Tibial nerve (tissue), 4 donors: ENCODE measurements around the gene SLC6A6.

Experiments used
- CTCF ChIP-seq, 5 experiments: fragments of 200-600 bp in 3 of 5; fragments of 450-650 bp in 2 of 5; sonication (generic) in 3 of 5; IDR thresholded peaks; one replicate each; pipeline ENCODE4 v1.5.1; 2016 to 2019; ENCODE audit warnings: antibody characterized with exemption in 5 of 5, mild to moderate bottlenecking in 3 of 5, moderate library complexity in 2 of 5
- EP300 ChIP-seq, 2 donors: sonication (generic); formaldehyde crosslinking; IDR thresholded peaks; one replicate each; pipeline ENCODE4 v1.6.1; 2017; ENCODE audit warnings: antibody characterized with exemption in 2 of 2, mild to moderate bottlenecking in 1 of 2
- POLR2A ChIP-seq, 2 donors: fragments of 450-650 bp; IDR thresholded peaks; one replicate each; pipeline ENCODE4 v1.6.1; 2017; ENCODE audit warnings: antibody characterized with exemption in 2 of 2, mild to moderate bottlenecking in 2 of 2, moderate library complexity in 2 of 2

GRCh38 chr3:14376348-14377043 lies 25.9 kb upstream of the SLC6A6 start:
- TF ChIP-seq CTCF (IDR thresholded peaks at IDR 0.05) (no peak), POLR2A (IDR thresholded peaks at IDR 0.05) (no peak), EP300 (IDR thresholded peaks at IDR 0.05) (no peak)
